GM12892 (cell line): ENCODE results near the gene MAPK8IP1.

Experiments
- POLR2A ChIP-seq: IDR thresholded peaks from 2 replicates; pipeline ENCODE4 v1.6.1; 2011; ENCODE audit warnings: low read depth, low read length, control low read depth
- POLR2AphosphoS5 ChIP-seq: IDR thresholded peaks from 2 replicates; pipeline ENCODE4 v1.6.1; 2011; ENCODE audit warnings: low read depth, low read length, control low read depth
- TAF1 ChIP-seq: IDR thresholded peaks from 2 replicates; pipeline ENCODE4 v1.6.1; 2011; ENCODE audit warnings: low read depth, mild to moderate bottlenecking, control low read depth, low read length, borderline replicate concordance

DNA sequence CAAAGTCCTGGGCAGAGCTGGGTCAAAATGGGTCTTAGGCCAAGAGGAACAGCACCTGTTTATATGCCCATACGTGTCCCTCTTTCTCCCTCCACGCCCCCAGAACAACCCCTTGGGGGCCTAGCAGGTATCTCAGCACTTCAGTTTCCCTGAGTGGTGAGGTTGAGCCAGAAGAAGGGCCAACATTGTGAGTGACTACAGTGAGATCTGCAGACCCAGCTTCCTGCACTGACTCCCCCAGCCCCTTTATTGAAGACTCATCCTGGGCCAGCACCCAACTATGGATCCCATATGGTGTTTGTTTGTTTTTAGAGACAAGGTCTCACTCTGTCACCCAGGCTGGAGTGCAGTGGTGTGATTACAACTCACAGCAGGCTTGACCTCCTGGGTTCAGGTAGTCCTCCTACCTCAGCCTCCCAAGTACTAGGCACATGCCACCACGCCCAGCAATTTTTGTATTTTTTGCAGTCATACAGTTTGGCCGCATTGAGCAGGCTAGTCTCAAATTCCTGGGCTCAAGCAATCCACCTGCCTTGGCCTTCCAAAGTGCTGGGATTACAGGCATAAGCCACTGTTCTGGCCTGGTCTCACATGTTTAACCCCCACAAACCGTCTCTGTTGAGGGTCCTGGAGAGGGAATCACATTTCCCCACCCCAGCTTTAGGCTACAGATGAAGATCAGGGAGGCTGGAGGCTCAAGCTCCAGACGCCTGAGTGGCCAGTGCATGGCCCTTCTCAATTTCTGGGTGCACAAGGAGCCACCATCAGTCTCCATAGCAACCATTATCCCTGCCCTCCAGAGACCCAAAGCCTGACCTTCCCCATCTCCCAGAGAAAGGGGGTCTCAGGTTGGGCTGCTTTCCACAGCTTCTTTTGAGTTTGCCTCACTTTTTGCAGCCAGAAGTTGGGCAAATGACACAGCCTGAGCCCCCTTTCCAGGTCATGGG is 35.4 kb downstream of the MAPK8IP1 start:
- TF ChIP-seq POLR2A (no peak), POLR2AphosphoS5 (no peak), TAF1 (no peak)
